Middle frontal gyrus (tissue), 1 donor: ENCODE results near the gene ASIC1.

ENCODE experiments used
- DNase-seq: peaks from one replicate; pipeline ENCODE4 v3.0.0-alpha.2; 2015; ENCODE audit warnings: low spot score; ENCODE audit errors: extremely low spot score

Gene ASIC1

DNA sequence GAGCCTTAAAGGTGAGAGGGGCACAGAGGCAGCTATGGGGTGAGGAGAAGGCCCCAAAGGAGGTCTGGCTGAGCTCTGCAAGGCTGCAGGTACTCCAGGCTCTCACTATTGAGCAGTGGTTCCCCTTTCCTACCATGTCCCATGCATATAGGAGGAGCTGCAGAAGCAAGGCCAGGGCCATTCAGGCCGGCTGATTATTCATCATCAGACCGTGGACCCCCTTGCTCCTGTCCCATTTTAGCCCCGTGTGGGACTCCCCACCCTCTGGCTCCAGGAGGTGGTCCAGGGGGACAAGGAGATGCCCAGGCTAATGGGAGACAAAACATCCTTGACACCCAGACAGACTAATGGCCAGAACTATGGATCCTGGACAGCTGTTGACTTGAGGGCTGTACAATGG, 49.5 kb downstream of the ASIC1 start:
- DNase-seq: no peak

DNA sequence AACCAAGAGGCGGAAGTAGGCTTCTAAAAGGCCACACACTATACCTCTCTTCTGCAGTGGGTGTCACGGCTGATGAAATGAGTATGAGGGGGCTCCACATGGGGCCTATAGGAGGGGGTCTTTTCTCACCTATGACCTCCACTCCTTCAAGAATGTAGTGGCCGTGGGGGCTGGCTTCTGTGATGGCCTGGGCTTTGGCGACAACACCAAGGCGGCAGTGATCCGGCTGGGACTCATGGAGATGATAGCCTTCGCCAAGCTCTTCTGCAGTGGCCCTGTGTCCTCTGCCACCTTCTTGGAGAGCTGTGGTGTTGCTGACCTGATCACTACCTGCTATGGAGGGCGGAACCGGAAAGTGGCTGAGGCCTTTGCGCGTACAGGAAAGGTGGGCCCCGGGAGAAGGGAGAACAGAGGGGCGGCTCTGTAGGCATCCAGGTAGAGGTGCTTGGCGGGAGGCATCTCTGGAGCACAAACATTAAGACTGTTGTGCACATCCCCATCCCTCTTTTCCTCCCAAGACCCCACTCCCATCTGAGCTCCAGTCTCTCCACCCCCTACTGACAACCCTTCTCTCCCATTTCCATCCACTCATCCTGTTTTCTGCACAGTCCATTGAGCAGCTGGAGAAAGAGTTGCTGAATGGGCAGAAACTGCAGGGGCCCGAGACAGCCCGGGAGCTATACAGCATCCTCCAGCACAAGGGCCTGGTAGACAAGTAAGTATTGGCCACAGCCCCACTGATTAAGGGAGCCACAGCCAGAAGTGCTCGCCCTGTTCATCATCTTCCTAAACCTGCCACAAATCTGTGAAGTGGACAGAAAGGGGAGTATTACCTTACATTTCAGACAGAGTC, 50.2 kb downstream of the ASIC1 start:
- DNase-seq: no peak

DNA sequence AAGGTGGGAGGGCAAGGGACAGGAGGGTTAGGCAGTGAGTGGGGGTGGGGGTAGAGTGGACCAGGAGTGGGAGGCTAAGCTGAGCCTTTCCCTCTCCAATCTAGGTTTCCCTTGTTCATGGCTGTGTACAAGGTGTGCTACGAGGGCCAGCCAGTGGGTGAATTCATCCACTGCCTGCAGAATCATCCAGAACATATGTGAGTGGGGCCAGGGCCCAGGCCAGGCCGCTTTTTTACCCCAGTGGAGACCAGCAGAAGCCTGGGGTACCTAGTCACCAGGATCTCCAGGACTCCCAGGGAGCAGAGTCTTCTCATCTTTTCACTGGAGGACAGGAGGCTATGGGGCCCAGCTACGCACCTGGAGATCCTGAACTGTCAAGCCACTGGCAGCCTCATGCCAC, 51.9 kb downstream of the ASIC1 start:
- DNase-seq: no peak

DNA sequence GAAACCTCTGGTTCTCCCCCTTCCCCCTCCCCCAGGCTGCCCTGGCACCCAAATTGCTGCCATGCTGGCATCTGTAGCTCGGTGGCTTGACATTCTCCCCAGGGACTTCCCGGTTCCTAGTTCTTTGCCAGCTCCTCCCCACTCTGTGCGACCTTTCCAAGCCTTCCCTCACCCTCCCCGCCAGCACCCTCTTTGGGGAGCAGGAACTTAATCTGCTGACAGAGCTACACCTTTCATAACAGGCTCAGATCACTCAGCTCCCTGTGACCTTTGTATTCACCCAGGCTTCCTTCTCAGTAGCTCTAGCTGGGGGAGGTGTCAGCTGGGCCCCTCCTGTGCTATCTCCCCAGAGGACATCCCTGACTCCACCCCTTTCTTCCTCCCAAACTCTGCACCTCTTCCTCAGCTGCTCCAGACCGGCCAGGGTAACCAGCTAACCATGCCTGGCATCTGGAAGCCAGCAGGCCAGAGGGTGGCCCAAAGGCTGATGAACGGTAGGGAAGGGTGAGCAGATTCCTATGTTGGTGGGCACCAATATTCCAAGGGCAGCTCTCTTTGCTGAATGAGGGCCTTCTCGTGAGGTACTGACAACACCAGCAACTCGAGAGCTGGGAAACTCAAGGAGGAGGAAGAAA, 52.8 kb downstream of the ASIC1 start:
- DNase-seq: no peak

DNA sequence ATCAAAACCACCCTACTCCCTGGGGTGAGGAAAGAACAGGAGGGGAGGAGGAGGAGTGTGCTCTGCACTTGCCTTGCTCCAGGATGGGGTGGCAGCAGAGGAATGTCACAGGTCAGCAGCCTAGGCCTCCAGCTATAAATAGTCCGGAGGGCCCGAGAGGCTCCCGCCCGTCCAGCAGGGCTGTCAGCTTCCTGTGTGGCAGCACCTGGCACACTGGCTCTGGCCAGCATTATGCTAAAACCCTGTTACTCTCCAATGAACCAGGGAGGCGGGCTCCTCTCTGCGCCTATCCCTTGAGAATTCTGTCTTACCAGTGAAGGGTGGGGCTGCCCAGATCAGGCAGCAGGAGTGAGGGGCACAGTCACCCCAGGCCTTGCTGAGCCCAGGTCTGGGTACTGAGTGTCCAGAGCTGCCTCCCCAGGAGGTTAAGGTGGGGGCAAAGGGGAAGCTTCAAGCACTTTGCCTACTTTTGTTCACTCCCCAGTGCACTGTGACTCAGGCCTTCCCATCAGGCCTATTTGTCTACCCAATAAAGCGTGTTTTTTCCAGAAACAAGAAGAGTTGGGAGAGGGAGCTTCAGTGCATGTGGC, 53.5 kb downstream of the ASIC1 start:
- DNase-seq: no peak

DNA sequence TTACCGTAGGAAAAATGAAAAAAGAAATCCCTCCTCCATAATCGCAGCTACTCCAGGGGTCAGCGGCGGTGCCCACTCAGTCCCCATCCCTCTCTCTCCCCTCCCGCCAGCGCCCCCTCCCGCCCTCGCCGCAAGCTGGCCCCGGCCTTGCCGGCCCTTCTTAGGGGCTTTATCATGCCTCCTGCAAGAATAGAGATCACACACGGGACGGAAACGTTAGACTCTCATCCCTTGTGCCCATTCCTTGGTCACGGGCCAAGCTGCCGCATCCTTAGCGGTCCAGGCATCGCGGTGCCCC, 53.9 kb downstream of the ASIC1 start:
- DNase-seq: no peak

DNA sequence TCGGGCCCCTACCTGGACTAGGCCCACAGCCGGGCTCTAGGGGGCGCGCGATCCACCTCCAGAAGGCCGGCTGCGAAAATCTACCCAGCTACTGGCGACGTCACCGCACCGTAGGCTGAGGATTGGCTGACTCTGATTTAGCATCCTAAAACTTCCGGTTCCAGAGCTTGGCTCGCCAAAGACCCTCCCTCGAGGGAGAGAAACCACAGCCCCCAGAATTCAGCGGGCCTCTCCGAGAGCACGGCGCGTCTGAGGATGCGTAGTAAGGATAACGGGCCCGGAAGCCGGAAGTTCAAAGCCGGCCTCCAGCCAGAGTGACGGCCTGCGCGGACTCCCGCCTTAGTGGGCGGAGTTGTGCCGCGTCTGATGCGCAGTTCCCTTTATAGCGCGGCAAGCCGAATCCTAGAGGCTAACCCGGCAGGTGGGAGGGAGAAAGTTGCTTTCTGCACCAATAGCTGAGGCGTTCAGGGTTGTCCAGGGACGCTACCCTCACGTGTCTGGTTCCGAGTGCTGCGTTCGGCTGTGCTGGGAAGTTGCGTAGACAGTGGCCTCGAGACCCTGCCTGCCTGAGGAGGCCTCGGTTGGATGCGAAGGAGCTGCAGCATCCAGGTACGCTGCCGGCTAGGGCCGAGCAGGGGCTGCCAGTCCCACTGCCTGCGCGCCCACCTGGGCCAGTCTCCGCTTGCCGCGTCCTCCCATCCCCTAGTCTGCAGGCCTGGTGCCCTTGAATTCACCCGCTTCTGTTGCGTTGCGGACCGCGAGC, 54.5 kb downstream of the ASIC1 start, which contains the start of gene COX14:
Gene COX14 (plus strand): TSS at position 544 of the 763 bp plus-strand sequence. CDS start 7,808 bp downstream, outside the sequence.
- peak; percentile 99 for DNase-seq

DNA sequence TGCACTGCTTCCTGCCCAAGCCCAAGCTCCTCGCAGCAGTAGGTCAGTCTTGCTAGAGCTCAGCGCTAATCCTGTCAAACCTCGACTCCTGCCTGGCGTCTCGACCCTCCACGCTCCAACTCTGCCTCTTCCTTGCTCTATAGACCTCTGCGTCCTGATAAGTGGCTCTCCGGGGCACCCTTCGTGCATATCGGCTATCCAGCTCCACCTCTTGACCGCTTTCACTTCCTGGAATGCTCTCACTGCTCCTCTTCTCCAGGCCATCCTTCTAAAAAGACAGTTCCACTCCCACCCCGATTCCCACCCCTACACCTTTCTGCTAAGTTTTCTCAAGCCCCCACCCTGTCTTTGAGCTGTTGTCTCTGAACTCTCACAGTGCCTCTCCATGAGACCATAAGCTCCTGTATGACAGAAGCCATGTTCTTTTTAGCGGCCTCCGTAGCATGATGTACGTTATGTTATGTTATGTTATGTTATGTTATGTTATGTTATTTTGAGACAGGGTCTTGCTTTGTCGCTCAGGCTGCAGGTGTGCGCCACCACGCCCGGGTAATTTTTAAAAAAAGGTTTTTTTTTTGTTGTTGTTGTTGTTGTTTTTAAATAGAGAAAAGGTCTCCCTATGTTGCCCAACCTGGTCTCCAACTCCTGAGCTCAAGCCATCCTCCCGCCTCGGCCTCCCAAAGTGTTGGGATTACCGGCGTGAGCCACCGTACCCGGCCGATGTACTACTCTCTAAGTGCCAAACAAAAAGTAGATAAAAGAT, 55.2 kb downstream of the ASIC1 start:
- DNase-seq: no peak

DNA sequence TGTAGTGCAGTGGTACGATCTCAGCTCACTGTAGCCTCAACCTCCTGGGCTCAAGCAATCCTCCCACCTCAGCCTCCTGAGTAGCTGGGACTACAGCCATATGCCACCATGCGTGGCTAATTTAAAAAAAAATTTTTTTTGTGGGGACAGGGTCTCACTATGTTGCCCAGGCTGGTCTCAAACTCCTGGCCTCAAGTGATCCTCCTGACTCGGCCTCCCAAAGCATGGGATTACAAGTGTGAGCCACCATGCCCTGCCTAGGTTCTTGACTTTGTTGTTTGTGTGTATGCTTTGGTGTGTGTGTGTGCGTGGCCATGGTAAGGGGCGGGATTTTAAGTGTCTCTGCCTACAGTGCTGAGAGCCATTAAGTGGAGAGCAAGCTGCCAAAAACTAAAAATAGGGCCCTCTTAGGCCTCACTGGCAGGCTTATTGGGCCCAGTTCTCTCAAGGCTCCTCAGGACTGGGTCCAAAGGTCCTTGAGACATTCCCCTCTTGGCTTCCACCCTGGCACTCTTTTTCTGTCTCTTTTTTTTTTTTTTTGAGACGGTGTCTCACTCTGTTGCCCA, 59.7 kb downstream of the ASIC1 start:
- no peak for DNase-seq

DNA sequence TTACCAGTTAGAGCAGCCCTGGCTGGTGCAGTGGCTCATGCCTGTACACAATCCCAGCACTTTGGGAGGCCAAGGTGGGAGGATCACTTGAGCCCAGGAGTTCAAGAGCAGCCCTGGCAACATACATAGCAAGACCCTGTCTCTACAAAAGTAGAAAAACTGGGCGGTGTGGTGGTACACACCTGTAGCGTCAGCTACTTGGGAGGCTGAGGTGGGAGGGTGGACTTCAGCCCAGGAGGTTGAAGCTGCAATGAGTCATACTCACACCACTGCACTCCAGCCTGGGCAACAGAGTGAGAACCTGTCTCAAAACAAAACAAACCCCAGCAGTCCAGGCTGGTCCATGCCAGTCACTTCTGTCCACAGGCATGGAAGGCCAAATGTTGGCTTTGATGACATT, 62.0 kb downstream of the ASIC1 start:
- DNase-seq: no peak

DNA sequence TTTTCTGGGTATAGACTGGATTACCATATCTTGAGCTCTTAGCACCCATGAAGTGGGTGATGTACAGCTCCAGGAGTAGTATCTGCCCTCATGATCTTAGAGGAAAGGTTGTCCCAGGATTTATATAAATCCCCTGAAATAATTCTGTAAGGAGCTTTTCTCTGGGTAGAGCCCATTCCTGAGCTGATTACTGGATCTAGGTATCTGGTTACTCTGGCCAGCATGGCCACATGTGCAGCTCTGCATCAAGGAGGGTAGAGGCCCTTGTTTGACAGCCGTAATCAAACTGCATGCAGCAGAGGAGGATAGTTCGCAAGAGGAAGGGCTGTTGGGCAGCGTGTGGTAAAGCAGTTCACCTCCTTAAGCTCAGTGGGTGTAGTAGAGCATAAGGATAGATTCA, 63.1 kb downstream of the ASIC1 start:
- DNase-seq: no peak

DNA sequence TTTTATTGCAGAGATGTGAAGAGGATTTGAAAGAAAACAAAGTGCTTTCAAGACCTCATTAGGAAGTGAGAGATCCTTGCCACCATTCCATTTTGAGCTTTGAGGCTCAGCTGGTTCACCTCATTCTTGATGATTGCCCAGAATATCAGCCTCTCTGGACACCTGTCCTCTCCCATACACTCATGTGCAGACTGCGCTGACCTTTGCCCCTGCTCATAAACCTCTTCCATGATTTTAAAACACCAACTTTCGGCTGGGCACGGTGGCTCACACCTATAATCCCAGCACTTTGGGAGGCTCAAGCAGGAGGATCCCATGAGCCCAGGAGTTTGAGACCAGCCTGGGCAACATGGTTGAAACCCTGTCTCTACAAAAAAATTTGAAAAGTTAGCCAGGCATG, 63.6 kb downstream of the ASIC1 start:
- DNase-seq: no peak

DNA sequence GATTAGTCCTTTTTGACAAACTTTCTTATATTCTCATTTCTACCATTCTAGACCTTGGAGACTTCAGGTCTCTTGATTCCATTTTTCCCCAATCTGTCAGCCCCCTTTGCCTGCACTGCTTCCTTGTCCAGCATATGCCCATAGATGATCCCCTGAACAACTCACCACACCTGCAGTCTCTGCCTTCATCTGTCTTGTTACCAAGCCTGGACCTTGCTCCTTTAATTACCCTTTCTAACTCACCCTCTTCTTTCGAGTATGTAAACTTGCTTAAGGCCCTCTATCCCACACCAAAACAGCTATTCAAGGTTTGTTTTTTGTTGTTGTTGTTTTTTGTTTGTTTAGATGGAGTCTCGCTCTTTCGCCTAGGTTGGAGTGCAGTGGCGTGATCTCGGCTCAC, 64.2 kb downstream of the ASIC1 start:
- no peak for DNase-seq

DNA sequence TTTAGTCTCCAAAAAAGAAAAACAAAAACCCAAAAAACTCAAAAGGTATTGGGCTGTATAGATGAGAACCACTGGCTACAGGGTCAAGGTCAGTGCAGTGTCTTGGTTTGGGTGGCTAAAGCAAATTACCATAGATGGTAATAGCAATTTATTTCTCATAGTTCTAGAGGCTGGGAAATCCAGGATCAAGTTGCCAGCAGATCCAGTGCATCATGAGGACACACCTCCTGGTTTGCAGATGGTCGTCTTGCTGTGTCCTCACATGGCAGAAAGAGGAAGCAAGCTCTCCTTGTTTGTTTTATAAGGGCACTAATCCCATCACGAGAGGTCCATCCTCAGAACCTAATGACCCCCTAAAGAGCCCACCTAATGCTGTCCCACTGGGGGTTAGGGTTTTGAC, 65.8 kb downstream of the ASIC1 start:
- DNase-seq: no peak

DNA sequence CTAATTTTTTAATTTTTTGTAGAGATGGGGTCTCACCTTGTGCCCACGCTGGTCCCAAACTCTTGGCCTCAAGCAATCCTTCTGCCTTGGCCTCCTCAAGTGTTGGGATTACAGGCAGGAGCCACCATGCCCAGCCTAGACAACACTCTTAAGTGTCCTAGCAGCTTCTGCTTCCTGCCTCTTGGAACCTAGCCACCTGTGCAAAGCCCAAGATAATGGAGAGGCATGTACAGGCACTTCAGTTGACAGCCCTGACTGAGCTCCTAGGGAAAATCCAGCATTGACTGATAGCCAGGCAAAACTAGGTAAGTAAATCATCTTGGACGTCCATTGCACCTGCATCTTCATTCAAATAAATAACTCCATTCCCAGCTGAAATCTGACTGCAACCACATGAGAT, 70.2 kb downstream of the ASIC1 start:
- DNase-seq: no peak

DNA sequence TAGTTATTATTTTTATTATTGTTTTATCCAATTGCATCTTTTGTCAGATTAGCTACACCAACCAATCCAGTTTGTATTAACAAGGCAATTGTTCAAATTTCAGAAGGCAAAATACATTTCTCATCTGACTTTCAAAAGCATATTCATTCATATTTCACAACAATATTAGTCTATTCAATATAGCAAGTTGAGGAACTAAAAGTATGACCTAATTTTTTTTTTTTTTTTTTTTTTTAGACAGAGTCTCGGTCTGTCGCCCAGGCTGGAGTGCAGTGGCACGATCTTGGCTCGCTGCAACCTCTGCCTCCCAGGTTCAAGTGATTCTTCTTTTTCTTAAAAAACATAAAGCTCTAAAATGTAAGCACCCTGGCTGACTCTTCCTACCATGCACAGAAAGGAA, 71.9 kb downstream of the ASIC1 start:
- DNase-seq: no peak

DNA sequence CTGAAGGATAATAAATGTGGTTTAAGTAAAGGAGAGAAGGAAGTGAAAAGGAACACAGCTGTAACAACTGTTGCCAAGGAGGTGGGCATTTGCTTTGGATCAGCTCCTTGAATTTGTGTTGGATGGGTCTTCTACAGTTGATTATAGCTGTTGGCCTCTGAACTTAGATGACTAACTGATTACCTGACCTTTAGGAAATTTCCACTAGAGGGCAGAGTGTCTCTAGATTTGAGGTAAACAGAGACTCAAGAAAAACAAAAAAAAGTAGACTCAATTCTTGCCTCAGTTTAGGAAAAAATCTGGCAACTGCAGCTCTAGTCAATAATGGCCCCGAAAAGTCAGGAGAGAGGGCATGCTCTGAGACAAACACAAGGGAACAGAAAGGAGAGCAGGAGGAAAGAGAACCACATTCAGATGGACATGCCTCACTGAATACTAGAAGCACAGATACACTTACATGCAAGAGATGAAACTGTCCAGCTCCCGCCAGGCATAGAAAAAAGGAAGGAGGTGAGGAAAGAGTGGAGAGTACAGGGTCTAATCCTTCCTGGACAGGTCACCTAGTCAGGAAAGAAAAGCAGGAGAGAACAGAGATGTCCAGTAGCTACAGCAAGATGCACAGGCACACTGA, 75.2 kb downstream of the ASIC1 start:
- DNase-seq: no peak
